ENCODE measurements around the gene CSF1R.

GRCh38 chr5:150080696-150081435, 5.5 kb downstream of the CSF1R start:
- TF ChIP-seq CTCF (IDR thresholded peaks at IDR 0.05) (no peak), POLR2A (IDR thresholded peaks at IDR 0.05; ENCODE audit: low read depth) (no peak), POLR2AphosphoS5 (IDR thresholded peaks at IDR 0.05) (no peak), EP300 (IDR thresholded peaks at IDR 0.05) (no peak)

All from esophagus muscularis mucosa (tissue), 4 donors.